GM12878 (cell line): Measurements from ENCODE around the gene CACNA2D4. TPM values are rescaled to one million over a fixed set of nuclear protein-coding genes. Genes with fewer than 3 reads are reported as not detected.

ENCODE experiments used
- ATAC-seq: fragments of 200-7000 bp; cut with Tn5 transposase; 3 replicates; pipeline ENCODE4 v1.9.1; 2020; ENCODE audit warnings: mild to moderate bottlenecking, moderate library complexity
- BruUV-seq: library from RNA; stranded (reverse); fragments of 400-500 nt; replicated peaks from 2 replicates; lab custom pipeline; 2021; lab: Mats Ljungman, UMichigan
- CTCF ChIA-PET: fragments of 300-600 bp; sonication (Branson Sonifier 250); formaldehyde crosslinking; extraction: SDS; loops from one replicate; lab custom pipeline; 2021; ENCODE audit warnings: inconsistent platforms; lab: Yijun Ruan, JAX
- POLR2A ChIA-PET: fragments of 350-600 bp; formaldehyde crosslinking; extraction: SDS; loops from one replicate; lab custom pipeline; 2021; ENCODE audit warnings: inconsistent platforms; lab: Charles Lee
- RAD21 ChIA-PET: fragments of 300-600 bp; sonication (Branson Sonifier 250); formaldehyde crosslinking; loops from one replicate; lab custom pipeline; 2023; ENCODE audit warnings: antibody characterized with exemption; ENCODE audit not compliant: unreplicated experiment; lab: Charles Lee
- SMC1A ChIA-PET: fragments of 300-600 bp; sonication (Branson Sonifier 250); formaldehyde crosslinking; loops from one replicate; lab custom pipeline; 2023; ENCODE audit not compliant: unreplicated experiment, uncharacterized antibody; lab: Charles Lee
- DNase-seq: peaks from one replicate; pipeline ENCODE4 v3.0.0-alpha.2; 2011; ENCODE audit warnings: low read depth, low spot score
- FAIRE-seq: peaks from 3 replicates; lab custom pipeline; 2011; peaks lifted over from hg19 to GRCh38; lab: Jason Lieb, UNC
- H2AFZ ChIP-seq: 2 replicates; pipeline ENCODE4 v1.6.0; 2011; ENCODE audit warnings: low read depth, low read length, control low read depth; ENCODE audit not compliant: control insufficient read depth
- H3K27ac ChIP-seq: 2 replicates; pipeline ENCODE4 v1.5.1; 2011; ENCODE audit warnings: control low read depth; ENCODE audit not compliant: control insufficient read depth, insufficient read depth
- H3K27me3 ChIP-seq, 2 experiments: replicated peaks in 1 of 2; 2 replicates each; pipeline versions ENCODE4 v1.6.0 to v1.6.1; 2011; ENCODE audit warnings: low read length in 1 of 2; ENCODE audit not compliant: control insufficient read depth in 2 of 2, insufficient read depth in 2 of 2
- H3K36me3 ChIP-seq, 2 experiments: 2 replicates each; pipeline ENCODE4 v1.5.1; 2011; ENCODE audit warnings: low read length in 1 of 2; ENCODE audit not compliant: control insufficient read depth in 2 of 2, insufficient read depth in 2 of 2
- H3K4me1 ChIP-seq: 2 replicates; pipeline ENCODE4 v1.6.1; 2011; ENCODE audit warnings: mild to moderate bottlenecking, low read length, moderate library complexity, mixed read lengths; ENCODE audit not compliant: control insufficient read depth, insufficient read depth
- H3K4me2 ChIP-seq: 2 replicates; pipeline ENCODE4 v1.6.0; 2011; ENCODE audit warnings: control low read depth; ENCODE audit not compliant: control insufficient read depth, insufficient read depth
- H3K4me3 ChIP-seq: fragments of 200-600 bp; sonication (generic); 2 replicates; pipeline ENCODE4 v1.5.1; 2016
- H3K79me2 ChIP-seq: 2 replicates; pipeline ENCODE4 v1.6.0; 2011; ENCODE audit warnings: low read length; ENCODE audit not compliant: control insufficient read depth, insufficient read depth
- H3K9ac ChIP-seq: 2 replicates; pipeline ENCODE4 v1.8.0; 2011; ENCODE audit warnings: low read length, control low read depth, mixed read lengths; ENCODE audit not compliant: control insufficient read depth, insufficient read depth
- H3K9me3 ChIP-seq: replicated peaks from 3 replicates; pipeline ENCODE4 v1.5.1; 2011; ENCODE audit warnings: mild to moderate bottlenecking, low read length; ENCODE audit not compliant: control insufficient read depth, insufficient read depth
- H4K20me1 ChIP-seq: 2 replicates; pipeline ENCODE4 v1.6.0; 2011; ENCODE audit not compliant: control insufficient read depth, insufficient read depth
- ELK1 ChIP-seq: IDR thresholded peaks from 2 replicates; pipeline ENCODE4 v1.6.1; 2012; ENCODE audit warnings: low read depth, low read length, improper control_type of control experiment
- EP300 ChIP-seq, 2 experiments: fragments of 150-350 bp in 1 of 2; IDR thresholded peaks; 2 replicates each; pipeline ENCODE4 v1.6.1; 2011 to 2012; ENCODE audit warnings: low read depth in 2 of 2, low read length in 2 of 2, borderline replicate concordance in 1 of 2, improper control_type of control experiment in 1 of 2, inconsistent platforms in 1 of 2; ENCODE audit not compliant: control insufficient read depth in 1 of 2
- MLLT1 ChIP-seq: fragments of 450-650 bp; IDR thresholded peaks from 2 replicates; pipeline ENCODE4 v1.6.1; 2016; ENCODE audit warnings: mild to moderate bottlenecking
- MTA3 ChIP-seq: IDR thresholded peaks from 2 replicates; pipeline ENCODE4 v1.6.1; 2012; ENCODE audit warnings: low read length, inconsistent platforms, borderline replicate concordance
- MXI1 ChIP-seq: fragments of 150-350 bp; IDR thresholded peaks from 2 replicates; pipeline ENCODE4 v1.6.1; 2011; ENCODE audit warnings: low read depth, mild to moderate bottlenecking, inconsistent platforms, low read length, improper control_type of control experiment
- NKRF ChIP-seq: fragments of 450-650 bp; conservative IDR thresholded peaks from 2 replicates; pipeline ENCODE4 v1.6.1; 2017; ENCODE audit warnings: mild to moderate bottlenecking, moderate library complexity
- SPI1 ChIP-seq: IDR thresholded peaks from 2 replicates; pipeline ENCODE4 v1.6.1; 2011; ENCODE audit warnings: low read depth, mild to moderate bottlenecking, low read length, moderate library complexity, borderline replicate concordance; ENCODE audit not compliant: insufficient read depth
- ZBTB33 ChIP-seq: fragments of 450-650 bp; IDR thresholded peaks from 2 replicates; pipeline ENCODE4 v1.6.1; 2017; ENCODE audit warnings: mild to moderate bottlenecking
- WGBS: methylation state at CpG from one replicate; pipeline ENCODE4 v1.1.6; 2016; ENCODE audit warnings: low lambda C conversion rate; ENCODE audit not compliant: insufficient replicate concordance, insufficient coverage; ENCODE audit errors: missing lambda C conversion rate; 5-methylcytosine and 5-hydroxymethylcytosine counted together
- in situ Hi-C: fragments of 300-500 bp; cut with MboI; formaldehyde crosslinking; loops from 9 replicates; pipeline ENCODE4 v1.14.3; 2018; ENCODE audit warnings: mixed read lengths
- intact Hi-C: fragments of 100-400 bp; cut with micrococcal nuclease; formaldehyde crosslinking; loops from one replicate; pipeline ENCODE4 v1.14.2; 2022; ENCODE audit not compliant: unreplicated experiment
- polyA plus RNA-seq, 11 experiments: library from polyadenylated mRNA; depleted of rRNA in 4 of 11; unstranded in 6 of 11; stranded (reverse) in 5 of 11; fragments of >200 nt; fragmentation: Nextera tagmentation in 4 of 11; fragmentation: Illumina TruSeq in 1 of 11; extraction: Ambion mirVana in 4 of 11; extraction: Trizol in 1 of 11; gene quantifications; 1 replicate in 1 of 11; 2 replicates in 10 of 11; pipeline versions ENCODE4 v1.2.1 to v1.2.3, GENCODE V29; 2011 to 2016; ENCODE audit warnings: inconsistent platforms in 2 of 11, missing spikeins in 2 of 11, low read depth in 1 of 11
- total RNA-seq, 4 experiments: library from RNA; depleted of rRNA in 3 of 4; stranded (reverse); fragments of >200 nt in 3 of 4; fragmentation: Illumina TruSeq in 1 of 4; extraction: Trizol in 1 of 4; gene quantifications; 2 replicates each; pipeline versions ENCODE4 v1.2.1 to v1.2.3, GENCODE V29; 2013 to 2021
- TF ChIP-seq, protein P1 (sequence below): fragments of 450-650 bp; IDR thresholded peaks from 2 replicates; pipeline ENCODE4 v1.6.1; 2017; ENCODE audit warnings: mild to moderate bottlenecking, moderate library complexity

Gene CACNA2D4
- total and polyA plus RNA-seq, 10 of the 15 experiments (the other 5 are each of a cell fraction or from before 2014, with no cell fraction given): 0.03 to 1.0 (median 0.65) TPM

DNA sequence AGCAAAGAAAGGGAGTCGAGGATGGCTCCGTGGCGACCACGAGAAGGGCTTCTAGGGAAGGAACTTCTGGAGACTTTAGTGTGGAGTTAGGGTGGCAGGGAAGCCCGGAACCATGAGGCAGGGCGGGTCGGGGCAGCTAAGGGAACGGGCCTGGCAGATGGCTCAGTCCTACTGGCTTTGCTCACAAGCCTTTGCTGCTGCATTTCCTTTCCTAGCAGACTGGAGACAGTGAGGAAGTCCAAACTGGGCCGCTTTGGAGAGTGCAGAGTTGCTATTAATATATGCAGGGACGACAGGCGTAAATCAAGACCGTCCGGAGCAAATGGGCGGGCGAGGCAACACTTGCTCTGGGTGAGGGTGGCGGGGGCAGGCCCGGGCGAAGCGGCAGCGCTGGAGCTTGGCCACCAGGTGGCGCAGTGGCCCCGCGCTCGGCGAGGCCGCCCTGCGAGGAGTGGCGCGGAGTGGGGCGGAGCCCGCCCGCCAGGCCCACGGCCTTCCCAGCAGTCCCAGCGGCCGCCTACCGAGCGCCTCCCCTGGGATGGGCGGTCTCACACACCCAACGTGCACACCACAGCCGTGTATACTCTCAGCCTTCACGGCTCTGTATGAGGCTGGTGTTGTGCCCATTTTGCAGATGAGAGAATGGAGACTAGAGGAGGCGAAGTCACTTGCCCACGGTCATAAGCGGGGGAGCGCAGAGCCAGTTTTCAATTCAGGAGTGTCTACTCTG, 122.5 kb downstream of the CACNA2D4 start:
- ChIA-PET SMC1A (interaction anchor here (1.3 to 7.6 kb wide), 5 partner anchors 143 to 241 kb away, joined by 3 to 109 read pairs (median 6); no protein-coding TSS in a partner anchor), POLR2A (interaction anchor here (1.1 to 1.5 kb wide), 2 partner anchors 144 to 160 kb away, joined by 3 to 6 read pairs; no protein-coding TSS in a partner anchor), CTCF (interaction anchor here (0.7 to 9.5 kb wide), 7 partner anchors 28 to 241 kb away, joined by 3 to 434 read pairs (median 4); no protein-coding TSS in a partner anchor), RAD21 (interaction anchor here (0.7 to 6.5 kb wide), 5 partner anchors 129 to 238 kb away, joined by 3 to 69 read pairs (median 3); no protein-coding TSS in a partner anchor)
- H3K36me3 ChIP-seq: no peaks in the 10 kb centered on the region; a peak in 1 of 4 replicates
- H3K4me1 ChIP-seq: peaks cover 7% of the 10 kb centered on the region
- peak overlapping the region; percentile 62 for H3K4me3 ChIP-seq
- ATAC-seq: peak; percentile 96
- H4K20me1 ChIP-seq: no peaks in the 10 kb centered on the region
- in situ Hi-C loops (no loop called here), intact Hi-C loops (loop anchor here (1.0 to 10.0 kb wide), 5 partner anchors 137 to 786 kb away; no protein-coding TSS in a partner anchor)
- BruUV-seq: no TSS peak
- peak; percentile 73 for DNase-seq
- no peaks in the 10 kb centered on the region for H3K27me3 ChIP-seq
- peak overlapping the region; percentile 92 for H2AFZ ChIP-seq
- WGBS: 4% methylated on average over 45 of the region's 45 CpGs
- H3K9ac ChIP-seq: peak overlapping the region; percentile 81
- no peaks in the 10 kb centered on the region for H3K9me3 ChIP-seq
- FAIRE-seq: peak; percentile 84
- peak overlapping the region; percentile 100 for H3K4me2 ChIP-seq
- H3K27ac ChIP-seq: peak overlapping the region; percentile 62
- H3K79me2 ChIP-seq: no peaks in the 10 kb centered on the region; the same call in 1 of the 2 replicates
- TF ChIP-seq ZBTB33 (no peak), NKRF (peak; percentile 67), SPI1 (no peak), MTA3 (no peak), EP300 (IDR thresholded peaks at IDR 0.05; ENCODE audit: borderline replicate concordance in 1 of 2, control insufficient read depth in 1 of 2, low read depth in 2 of 2, low read length in 2 of 2) (no peak), MLLT1 (0 out of 2 replicates have a peak, but pooled peaks have one; percentile 15), ELK1 (no peak), MXI1 (peak; percentile 79)
- TF ChIP-seq, protein P1, sequence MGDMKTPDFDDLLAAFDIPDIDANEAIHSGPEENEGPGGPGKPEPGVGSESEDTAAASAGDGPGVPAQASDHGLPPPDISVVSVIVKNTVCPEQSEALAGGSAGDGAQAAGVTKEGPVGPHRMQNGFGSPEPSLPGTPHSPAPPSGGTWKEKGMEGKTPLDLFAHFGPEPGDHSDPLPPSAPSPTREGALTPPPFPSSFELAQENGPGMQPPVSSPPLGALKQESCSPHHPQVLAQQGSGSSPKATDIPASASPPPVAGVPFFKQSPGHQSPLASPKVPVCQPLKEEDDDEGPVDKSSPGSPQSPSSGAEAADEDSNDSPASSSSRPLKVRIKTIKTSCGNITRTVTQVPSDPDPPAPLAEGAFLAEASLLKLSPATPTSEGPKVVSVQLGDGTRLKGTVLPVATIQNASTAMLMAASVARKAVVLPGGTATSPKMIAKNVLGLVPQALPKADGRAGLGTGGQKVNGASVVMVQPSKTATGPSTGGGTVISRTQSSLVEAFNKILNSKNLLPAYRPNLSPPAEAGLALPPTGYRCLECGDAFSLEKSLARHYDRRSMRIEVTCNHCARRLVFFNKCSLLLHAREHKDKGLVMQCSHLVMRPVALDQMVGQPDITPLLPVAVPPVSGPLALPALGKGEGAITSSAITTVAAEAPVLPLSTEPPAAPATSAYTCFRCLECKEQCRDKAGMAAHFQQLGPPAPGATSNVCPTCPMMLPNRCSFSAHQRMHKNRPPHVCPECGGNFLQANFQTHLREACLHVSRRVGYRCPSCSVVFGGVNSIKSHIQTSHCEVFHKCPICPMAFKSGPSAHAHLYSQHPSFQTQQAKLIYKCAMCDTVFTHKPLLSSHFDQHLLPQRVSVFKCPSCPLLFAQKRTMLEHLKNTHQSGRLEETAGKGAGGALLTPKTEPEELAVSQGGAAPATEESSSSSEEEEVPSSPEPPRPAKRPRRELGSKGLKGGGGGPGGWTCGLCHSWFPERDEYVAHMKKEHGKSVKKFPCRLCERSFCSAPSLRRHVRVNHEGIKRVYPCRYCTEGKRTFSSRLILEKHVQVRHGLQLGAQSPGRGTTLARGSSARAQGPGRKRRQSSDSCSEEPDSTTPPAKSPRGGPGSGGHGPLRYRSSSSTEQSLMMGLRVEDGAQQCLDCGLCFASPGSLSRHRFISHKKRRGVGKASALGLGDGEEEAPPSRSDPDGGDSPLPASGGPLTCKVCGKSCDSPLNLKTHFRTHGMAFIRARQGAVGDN: peak; percentile 81
